ENCODE data around the gene AFG3L2. TPM values are rescaled to one million over a fixed set of nuclear protein-coding genes. Genes with fewer than 3 reads are reported as not detected.

Gene AFG3L2
- total and polyA plus RNA-seq, 10 of the 15 experiments (the other 5 are each of a cell fraction or from before 2014, with no cell fraction given), result 21.0 to 72.7 (median 57.7) TPM

GRCh38 chr18:12376034-12376753, 833 bp downstream of the AFG3L2 start:
- in situ Hi-C loops (cut with MboI), result loop anchor here (5.0 kb wide), 1 partner anchor 571 kb away; the partner anchor contains the start of gene SEH1L

DNA sequence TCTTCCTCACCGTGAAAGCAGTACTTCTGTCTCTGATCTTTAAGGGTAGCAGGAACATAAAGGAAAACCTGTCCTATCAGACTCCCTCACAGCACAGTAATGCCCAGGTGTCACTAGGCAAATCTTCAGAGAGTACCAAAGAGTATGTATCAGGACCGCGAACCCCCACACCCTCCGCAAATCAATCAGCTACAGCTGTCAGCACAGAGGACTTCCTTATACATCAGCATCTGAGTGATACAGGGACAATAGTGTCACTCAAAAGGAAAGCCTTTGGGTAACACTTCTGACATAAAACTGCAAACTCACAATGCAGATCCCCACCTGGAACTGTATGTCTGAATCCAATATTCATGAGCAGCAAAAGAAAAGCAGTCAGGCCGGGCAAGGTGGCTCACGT, 2.6 kb downstream of the AFG3L2 start:
- BruUV-seq (replicated peaks), result TSS peak; percentile 42
- ChIA-PET CTCF (interaction anchor here (3.5 kb wide), 1 partner anchor 46 kb away, joined by 15 read pairs; no protein-coding TSS in a partner anchor), POLR2A (no interaction called here), SMC1A (ENCODE audit: uncharacterized antibody, unreplicated experiment) (interaction anchor here (0.6 to 1.3 kb wide), 2 partner anchors 43 to 57 kb away, joined by 3 to 4 read pairs; no protein-coding TSS in a partner anchor), RAD21 (ENCODE audit: unreplicated experiment) (no interaction called here)
- peaks cover 0 to 8% of the 10 kb centered on the region in 2 experiments; a peak in 2 of 4 replicates for H3K36me3 ChIP-seq (ENCODE audit: control insufficient read depth in 2 of 2, insufficient read depth in 2 of 2, low read length in 1 of 2)
- WGBS (ENCODE audit: insufficient coverage, insufficient replicate concordance, low lambda C conversion rate, missing lambda C conversion rate), result 53% methylated on average over 6 of the region's 6 CpGs
- peaks cover 54% of the 10 kb centered on the region for H3K79me2 ChIP-seq (ENCODE audit: control insufficient read depth, insufficient read depth, low read length)
- peak overlapping the region; percentile 99 for H3K4me3 ChIP-seq
- no peak overlapping the region for H2AFZ ChIP-seq (ENCODE audit: control insufficient read depth, low read depth, low read length)
- intact Hi-C loops (cut with micrococcal nuclease; ENCODE audit: unreplicated experiment) (loop anchor here (10.0 kb wide), 1 partner anchor 510 kb away; the partner anchor contains the start of gene PTPN2), in situ Hi-C loops (cut with MboI) (no loop called here)
- FAIRE-seq (no peak), DNase-seq (ENCODE audit: low read depth, low spot score) (no peak), ATAC-seq (no peak)
- H4K20me1 ChIP-seq (ENCODE audit: control insufficient read depth, insufficient read depth), result no peaks in the 10 kb centered on the region; the same call in none of the 2 replicates
- H3K27ac ChIP-seq (ENCODE audit: control insufficient read depth, insufficient read depth), result no peak overlapping the region
- H3K27me3 ChIP-seq (replicated peaks in 1 of 2; ENCODE audit: control insufficient read depth in 2 of 2, insufficient read depth in 2 of 2, low read length in 1 of 2), result no peaks in the 10 kb centered on the region
- H3K4me1 ChIP-seq (ENCODE audit: control insufficient read depth, insufficient read depth, low read length), result peaks cover 3% of the 10 kb centered on the region; the same call in 1 of the 2 replicates
- peak overlapping the region; percentile 80 for H3K4me2 ChIP-seq (ENCODE audit: control insufficient read depth, insufficient read depth)
- H3K9ac ChIP-seq (ENCODE audit: control insufficient read depth, insufficient read depth, low read length), result no peak overlapping the region
- H3K9me3 ChIP-seq (replicated peaks; ENCODE audit: control insufficient read depth, insufficient read depth, low read length), result no peaks in the 10 kb centered on the region
- TF ChIP-seq, protein P1, sequence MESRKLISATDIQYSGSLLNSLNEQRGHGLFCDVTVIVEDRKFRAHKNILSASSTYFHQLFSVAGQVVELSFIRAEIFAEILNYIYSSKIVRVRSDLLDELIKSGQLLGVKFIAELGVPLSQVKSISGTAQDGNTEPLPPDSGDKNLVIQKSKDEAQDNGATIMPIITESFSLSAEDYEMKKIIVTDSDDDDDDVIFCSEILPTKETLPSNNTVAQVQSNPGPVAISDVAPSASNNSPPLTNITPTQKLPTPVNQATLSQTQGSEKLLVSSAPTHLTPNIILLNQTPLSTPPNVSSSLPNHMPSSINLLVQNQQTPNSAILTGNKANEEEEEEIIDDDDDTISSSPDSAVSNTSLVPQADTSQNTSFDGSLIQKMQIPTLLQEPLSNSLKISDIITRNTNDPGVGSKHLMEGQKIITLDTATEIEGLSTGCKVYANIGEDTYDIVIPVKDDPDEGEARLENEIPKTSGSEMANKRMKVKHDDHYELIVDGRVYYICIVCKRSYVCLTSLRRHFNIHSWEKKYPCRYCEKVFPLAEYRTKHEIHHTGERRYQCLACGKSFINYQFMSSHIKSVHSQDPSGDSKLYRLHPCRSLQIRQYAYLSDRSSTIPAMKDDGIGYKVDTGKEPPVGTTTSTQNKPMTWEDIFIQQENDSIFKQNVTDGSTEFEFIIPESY (IDR thresholded peaks at IDR 0.05), result peak; percentile 61; the same call in 1 of the 2 replicates
- TF ChIP-seq, protein P2, sequence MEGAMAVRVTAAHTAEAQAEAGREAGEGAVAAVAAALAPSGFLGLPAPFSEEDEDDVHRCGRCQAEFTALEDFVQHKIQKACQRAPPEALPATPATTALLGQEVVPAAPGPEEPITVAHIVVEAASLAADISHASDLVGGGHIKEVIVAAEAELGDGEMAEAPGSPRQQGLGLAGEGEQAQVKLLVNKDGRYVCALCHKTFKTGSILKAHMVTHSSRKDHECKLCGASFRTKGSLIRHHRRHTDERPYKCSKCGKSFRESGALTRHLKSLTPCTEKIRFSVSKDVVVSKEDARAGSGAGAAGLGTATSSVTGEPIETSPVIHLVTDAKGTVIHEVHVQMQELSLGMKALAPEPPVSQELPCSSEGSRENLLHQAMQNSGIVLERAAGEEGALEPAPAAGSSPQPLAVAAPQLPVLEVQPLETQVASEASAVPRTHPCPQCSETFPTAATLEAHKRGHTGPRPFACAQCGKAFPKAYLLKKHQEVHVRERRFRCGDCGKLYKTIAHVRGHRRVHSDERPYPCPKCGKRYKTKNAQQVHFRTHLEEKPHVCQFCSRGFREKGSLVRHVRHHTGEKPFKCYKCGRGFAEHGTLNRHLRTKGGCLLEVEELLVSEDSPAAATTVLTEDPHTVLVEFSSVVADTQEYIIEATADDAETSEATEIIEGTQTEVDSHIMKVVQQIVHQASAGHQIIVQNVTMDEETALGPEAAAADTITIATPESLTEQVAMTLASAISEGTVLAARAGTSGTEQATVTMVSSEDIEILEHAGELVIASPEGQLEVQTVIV (IDR thresholded peaks at IDR 0.05; ENCODE audit: borderline replicate concordance, partially characterized antibody), result no peak
- TF ChIP-seq PBX3 (IDR thresholded peaks at IDR 0.05; ENCODE audit: insufficient replicate concordance, low read depth, low read length), result peak; percentile 55
- TF ChIP-seq, protein P3, sequence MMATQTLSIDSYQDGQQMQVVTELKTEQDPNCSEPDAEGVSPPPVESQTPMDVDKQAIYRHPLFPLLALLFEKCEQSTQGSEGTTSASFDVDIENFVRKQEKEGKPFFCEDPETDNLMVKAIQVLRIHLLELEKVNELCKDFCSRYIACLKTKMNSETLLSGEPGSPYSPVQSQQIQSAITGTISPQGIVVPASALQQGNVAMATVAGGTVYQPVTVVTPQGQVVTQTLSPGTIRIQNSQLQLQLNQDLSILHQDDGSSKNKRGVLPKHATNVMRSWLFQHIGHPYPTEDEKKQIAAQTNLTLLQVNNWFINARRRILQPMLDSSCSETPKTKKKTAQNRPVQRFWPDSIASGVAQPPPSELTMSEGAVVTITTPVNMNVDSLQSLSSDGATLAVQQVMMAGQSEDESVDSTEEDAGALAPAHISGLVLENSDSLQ (IDR thresholded peaks at IDR 0.05), result peak; percentile 84

More at GRCh38 chr18:12376034-12376753, 833 bp downstream of the AFG3L2 start:
- FAIRE-seq, result peak; percentile 65
- H2AFZ ChIP-seq (ENCODE audit: control insufficient read depth, low read depth, low read length), result peak overlapping the region; percentile 77
- intact Hi-C loops (cut with micrococcal nuclease; ENCODE audit: unreplicated experiment), result loop anchor here (5.0 to 10.0 kb wide), 2 partner anchors 509 to 571 kb away; partner anchors contain the start of genes PTPN2 and SEH1L
- peak overlapping the region; percentile 99 for H3K4me3 ChIP-seq
- H3K4me1 ChIP-seq (ENCODE audit: control insufficient read depth, insufficient read depth, low read length), result peaks cover 3% of the 10 kb centered on the region; the same call in 1 of the 2 replicates
- H3K9ac ChIP-seq (ENCODE audit: control insufficient read depth, insufficient read depth, low read length), result peak overlapping the region; percentile 91
- H3K9me3 ChIP-seq (replicated peaks; ENCODE audit: control insufficient read depth, insufficient read depth, low read length), result no peaks in the 10 kb centered on the region
- WGBS (ENCODE audit: insufficient coverage, insufficient replicate concordance, low lambda C conversion rate, missing lambda C conversion rate), result 4% methylated on average over 42 of the region's 42 CpGs
- H3K36me3 ChIP-seq (ENCODE audit: control insufficient read depth in 2 of 2, insufficient read depth in 2 of 2, low read length in 1 of 2), result peaks cover 0 to 3% of the 10 kb centered on the region in 2 experiments; a peak in 1 of 4 replicates
- RAD21 ChIA-PET (ENCODE audit: unreplicated experiment), result interaction anchor here (0.6 to 2.7 kb wide), 6 partner anchors 32 to 518 kb away, joined by 3 to 17 read pairs (median 4); partner anchors contain the start of gene PRELID3A
- SMC1A ChIA-PET (ENCODE audit: uncharacterized antibody, unreplicated experiment), result interaction anchor here (1.0 to 1.8 kb wide), 6 partner anchors 12 to 327 kb away, joined by 3 to 5 read pairs (median 3); partner anchors contain the start of gene PRELID3A
- peaks cover 52% of the 10 kb centered on the region for H3K79me2 ChIP-seq (ENCODE audit: control insufficient read depth, insufficient read depth, low read length)
- CTCF ChIA-PET, result interaction anchor here (0.9 to 3.5 kb wide), 4 partner anchors 17 to 104 kb away, joined by 3 to 15 read pairs (median 6); no protein-coding TSS in a partner anchor
- peak overlapping the region; percentile 93 for H3K27ac ChIP-seq (ENCODE audit: control insufficient read depth, insufficient read depth)
- no peak for DNase-seq (ENCODE audit: low read depth, low spot score)
- ATAC-seq, result peak; percentile 2
- POLR2A ChIA-PET, result interaction anchor here (0.7 to 3.1 kb wide), 7 partner anchors 13 to 508 kb away, joined by 3 to 15 read pairs (median 7); partner anchors contain the start of genes PRELID3A and PTPN2
- no peaks in the 10 kb centered on the region for H3K27me3 ChIP-seq (replicated peaks in 1 of 2; ENCODE audit: control insufficient read depth in 2 of 2, insufficient read depth in 2 of 2, low read length in 1 of 2)
- TF ChIP-seq BHLHE40 (IDR thresholded peaks at IDR 0.05; ENCODE audit: borderline replicate concordance in 1 of 2, low read depth in 2 of 2, low read length in 1 of 2), result peak in 1 of 2 experiments; percentile 3; a peak in 1 of 4 replicates
- TF ChIP-seq HDGF (IDR thresholded peaks at IDR 0.05), result no peak
- TF ChIP-seq NBN (IDR thresholded peaks at IDR 0.05), result 0 out of 2 replicates have a peak, but pooled peaks have one; percentile 26
- no peaks in the 10 kb centered on the region; the same call in none of the 2 replicates for H4K20me1 ChIP-seq (ENCODE audit: control insufficient read depth, insufficient read depth)
- BruUV-seq (replicated peaks), result TSS peak; percentile 67
- H3K4me2 ChIP-seq (ENCODE audit: control insufficient read depth, insufficient read depth), result peak overlapping the region; percentile 80

Data from GM12878 (cell line).